ELF-1 (cell line): ENCODE data around the gene ZNF835.

Experiments used
- DNase-seq: peaks from one replicate; pipeline ENCODE4 v3.0.0-alpha.2; 2016; ENCODE audit warnings: low read depth, low spot score

ZNF835 gene

DNA sequence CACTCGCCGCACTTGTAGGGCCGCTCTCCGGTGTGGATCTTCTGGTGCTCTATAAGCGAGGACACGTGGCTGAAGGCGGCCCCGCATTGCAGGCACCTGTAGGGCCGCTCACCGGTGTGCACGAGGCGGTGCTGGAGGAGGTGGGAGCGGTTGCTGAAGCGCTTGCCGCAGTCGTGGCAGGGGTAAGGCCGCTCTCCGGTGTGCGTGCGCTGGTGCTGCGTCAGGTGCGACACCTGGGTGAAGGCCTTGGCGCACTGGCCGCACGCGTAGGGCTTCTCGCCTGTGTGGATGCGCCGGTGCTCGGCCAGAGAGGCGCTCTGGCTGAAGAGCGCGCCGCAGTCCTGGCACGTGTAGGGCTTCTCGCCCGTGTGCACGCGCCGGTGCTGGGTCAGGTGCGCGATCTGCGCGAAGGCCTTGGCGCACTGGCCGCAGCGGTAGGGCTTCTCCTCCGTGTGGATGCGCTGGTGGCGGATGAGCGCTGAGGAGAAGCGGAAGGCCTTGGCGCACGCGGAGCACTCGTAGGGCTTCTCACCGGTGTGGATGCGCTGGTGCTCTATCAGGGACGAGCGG is 7.5 kb downstream of the ZNF835 start:
- no peak for DNase-seq

DNA sequence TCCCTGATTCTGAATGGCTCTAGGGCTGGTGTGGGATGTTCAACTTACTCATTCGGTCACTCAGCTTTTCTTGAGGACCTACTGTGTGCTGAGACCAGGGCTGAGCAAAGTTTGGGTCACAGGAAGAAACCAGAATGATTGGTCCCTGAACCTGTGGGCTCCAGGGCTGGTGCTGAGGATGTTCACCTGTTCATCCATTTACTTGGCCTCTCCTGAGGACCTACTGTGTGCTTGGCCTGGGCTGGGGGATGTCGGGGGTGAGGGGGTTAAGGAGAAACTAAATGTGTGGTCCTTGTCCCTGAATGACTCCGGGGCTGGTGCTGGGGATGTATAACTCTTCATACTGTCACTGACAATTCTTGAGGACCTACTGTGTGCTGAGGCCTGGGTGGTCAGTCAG is 10.3 kb downstream of the ZNF835 start:
- no peak for DNase-seq

DNA sequence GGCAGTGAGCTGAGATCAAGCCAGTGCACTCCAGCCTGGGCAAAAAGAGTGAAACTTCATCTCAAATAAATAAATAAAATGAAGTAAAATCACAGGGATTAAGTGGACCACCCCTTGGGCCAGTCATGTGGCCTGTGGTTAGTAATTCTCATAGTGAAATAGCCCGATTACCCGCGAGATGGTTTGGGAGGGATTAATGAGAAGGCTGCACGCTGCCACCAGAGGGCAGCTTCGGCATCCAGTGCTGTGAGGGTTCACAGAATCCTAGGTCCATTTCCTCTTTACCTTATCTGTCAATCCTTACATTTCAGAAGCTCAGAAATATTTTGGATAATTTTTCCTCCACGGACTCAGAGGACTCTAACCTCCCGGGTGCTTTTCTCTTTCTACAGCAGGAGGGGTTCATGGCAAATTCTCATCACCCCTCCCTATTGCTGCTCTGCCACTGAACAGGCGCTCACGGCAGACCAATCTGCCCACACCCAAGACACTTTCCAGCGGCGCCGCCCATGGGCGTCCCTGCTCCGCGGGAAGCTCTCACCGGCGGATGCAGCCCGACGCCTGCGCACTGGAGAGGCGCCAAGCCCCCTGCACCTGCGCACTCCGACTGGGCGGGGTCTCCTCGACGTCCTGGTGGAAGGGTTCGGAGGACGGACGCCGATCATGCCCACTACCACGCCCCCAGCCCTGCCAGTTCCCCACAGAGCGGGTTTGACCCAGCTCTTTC is 11.0 kb downstream of the ZNF835 start:
- DNase-seq: no peak

DNA sequence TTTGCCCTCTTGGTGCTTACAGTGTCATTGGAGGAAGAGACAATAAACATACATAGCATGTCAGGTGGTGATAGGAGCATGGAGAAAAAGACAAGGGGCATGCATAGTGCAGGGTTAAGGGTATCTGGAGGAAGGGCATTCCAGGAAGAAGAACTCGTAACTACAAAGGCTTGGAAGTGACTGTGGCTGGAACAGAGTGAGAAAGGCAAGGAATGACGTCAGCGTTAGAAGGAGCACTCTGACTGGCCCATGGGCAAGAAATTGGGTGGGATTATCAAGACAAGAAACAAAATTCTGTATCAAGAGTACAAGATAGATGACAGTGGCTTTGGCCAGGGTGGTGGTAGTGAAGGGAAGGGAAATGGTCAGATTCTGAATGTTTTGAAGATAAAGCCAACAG is 17.4 kb downstream of the ZNF835 start:
- no peak for DNase-seq

DNA sequence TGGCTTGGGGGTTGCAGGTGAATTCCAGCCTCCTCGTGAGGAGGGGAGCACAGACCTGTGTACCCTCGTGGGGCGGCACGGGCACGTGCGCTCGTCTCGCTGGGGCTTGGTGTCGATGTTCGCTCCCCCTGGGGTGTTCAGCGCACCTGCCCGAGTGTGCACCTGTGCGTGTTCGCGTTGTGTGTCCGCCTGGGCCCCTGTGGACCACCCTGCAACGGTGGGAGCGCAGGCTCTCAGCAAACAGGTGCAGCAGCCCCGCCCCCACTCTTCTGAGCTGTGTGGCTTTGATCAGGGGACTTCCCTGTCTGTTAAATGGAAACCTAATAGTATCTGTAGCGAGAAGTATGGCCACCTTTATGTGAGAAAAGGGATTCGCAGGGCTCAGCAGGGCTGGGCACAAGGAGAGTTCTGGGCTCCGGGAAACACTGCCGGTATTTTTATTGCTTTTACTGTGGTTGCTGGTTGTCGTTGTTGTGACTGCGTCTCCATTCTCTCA is 28.0 kb downstream of the ZNF835 start:
- no peak for DNase-seq

DNA sequence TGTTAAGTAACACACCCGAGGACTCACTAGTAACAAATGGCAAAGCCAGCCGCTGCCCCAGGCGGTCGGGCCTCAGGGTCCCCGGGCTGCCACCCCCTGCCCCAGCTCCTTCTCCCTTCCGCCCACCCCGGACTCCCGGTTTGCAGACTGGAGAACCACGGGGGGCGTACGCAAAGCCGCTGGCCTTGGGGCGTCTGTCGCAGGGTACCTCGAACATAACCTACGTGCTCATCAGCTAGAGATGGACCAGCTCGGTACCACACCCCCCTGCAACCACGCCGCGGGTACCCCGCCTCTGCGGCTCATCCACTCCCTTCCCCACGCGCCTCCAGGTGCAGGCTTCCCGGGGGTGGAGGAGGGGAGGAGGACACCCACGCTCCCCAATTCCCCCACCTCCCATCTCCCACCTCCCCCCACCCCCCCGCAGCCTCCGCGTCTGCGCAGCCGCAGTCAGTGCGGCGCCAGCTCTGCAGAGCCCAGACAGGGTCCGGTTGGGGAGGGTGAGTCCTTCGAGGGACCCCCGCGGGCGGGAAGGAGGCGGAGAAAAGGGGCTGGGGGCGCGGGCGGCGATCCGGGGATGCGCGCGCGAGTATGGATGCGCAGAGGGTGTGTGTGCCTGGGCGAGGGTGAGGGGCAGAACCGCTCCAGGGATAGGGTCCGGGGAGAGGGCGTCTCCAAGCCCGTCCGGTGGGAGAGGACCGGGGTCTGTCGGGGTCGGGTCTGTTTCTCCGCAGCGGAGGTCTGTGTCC is 28.7 kb downstream of the ZNF835 start, which contains the start of gene SMIM17:
Gene SMIM17 (plus strand): TSS at position 449 of the 749 bp plus-strand sequence. CDS start 2,509 bp downstream, outside the sequence.
- no peak for DNase-seq

DNA sequence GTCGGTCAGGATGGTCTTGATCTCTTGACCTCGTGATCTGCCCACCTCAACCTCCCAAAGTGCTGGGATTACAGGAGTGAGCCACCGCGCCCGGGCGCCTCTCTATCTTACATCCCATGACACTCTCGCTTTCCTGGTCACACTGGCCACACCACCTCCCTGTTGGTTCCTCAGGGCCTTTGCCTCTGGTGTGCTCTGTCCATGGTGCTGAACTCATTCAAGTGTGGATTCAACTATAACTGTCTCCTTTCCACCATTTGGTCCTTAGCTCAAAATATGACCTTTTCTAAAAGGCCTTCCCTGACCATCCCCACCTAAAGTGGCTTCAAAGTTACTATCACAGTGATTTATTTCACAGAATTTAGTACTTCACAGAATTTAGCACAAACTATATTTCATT is 32.3 kb downstream of the ZNF835 start:
- peak; percentile 7 for DNase-seq

DNA sequence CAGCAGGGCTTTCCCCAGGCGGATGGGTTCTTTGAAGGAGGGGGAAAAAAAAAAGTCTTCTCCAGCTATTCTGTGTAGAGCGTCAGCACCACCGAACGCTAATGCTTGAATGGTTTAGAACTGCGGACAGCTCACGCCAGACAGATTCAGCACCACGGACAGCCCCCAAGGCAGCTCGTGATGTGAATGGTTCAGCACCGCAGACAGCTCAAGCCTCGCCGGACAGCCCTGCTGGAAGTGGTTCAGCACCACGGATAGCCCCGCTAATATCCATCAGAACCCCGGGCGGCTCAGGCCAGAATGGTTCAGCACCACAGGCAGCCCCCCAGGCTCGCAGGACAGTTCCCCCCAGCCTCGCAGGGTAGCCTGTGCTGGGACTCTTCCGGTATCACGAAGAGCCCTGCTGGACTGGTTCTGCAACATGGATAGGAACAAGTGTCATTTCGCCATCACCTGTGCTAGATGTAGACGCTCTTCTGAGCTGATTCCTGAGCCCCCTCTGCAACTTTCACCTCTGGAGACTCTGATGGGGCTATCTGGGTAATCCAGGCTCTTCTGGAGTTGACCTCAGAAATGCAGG is 33.5 kb downstream of the ZNF835 start:
- peak; percentile 96 for DNase-seq

DNA sequence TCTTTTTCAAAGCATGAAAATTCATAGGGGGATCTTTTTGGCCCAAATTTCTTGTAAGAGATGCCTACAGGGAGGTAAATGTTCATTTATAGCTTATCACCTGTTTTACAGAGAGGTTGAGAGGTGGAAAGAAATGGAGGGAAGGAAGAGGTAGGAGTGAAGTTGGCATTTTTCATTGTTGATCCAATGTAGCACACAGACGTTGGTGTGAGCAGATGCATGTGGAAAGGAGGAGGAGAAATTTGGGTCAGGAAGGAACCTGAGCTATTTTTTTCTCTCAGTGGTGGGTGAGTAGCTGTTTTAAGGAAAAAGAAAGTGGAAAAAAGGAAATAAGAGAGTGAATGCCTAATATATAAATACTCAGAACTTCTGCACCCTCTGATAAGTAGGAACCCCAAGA is 38.5 kb downstream of the ZNF835 start:
- DNase-seq: no peak

DNA sequence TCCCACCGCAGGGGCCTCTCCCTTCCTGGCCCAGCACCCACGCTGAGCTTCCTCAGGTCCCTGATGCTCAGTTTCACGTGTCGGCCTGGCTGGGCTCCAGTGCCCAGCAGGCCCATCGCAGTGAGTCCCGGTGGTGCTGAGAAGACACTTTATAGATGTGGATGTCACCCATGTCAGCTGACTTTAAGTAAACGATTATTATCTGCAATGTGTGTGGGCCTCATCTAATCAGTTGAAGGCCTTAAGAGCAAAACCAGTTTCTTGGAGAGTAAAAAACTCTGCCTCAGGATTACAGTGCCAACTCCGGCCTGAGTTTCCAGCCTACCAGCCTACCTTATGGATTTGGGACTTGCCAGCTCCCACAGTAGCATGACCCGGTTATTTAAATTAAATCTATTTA is 45.8 kb downstream of the ZNF835 start:
- no peak for DNase-seq

DNA sequence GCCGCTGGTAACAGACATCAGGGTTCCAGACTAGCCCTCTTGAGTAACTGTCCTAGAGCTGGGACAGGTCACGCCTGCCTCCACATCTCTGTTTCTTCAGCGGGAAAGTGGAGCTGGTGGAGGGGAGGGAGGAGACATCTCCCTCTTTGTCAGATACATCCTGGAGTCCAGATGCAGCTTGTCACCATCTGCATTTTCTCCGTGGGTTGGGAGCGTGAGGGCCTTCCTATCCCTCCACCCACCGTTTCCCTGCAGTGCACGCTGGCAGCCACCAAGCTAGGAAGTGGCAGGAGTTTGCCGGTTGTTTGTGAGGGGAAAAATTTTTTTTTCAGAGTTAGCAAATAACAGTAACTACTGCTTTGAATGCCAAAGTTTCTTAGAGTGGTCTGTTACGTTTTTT is 48.6 kb downstream of the ZNF835 start:
- DNase-seq: no peak

DNA sequence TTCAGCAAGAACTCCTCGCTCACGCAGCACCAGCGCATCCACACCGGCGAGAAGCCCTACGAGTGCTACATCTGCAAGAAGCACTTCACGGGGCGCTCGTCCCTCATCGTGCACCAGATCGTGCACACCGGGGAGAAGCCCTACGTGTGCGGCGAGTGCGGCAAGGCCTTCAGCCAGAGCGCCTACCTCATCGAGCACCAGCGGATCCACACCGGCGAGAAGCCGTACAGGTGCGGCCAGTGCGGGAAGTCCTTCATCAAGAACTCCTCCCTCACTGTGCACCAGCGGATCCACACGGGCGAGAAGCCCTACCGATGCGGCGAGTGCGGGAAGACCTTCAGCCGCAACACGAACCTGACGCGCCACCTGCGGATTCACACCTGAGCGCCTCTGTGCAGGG is 49.2 kb downstream of the ZNF835 start:
- DNase-seq: no peak

DNA sequence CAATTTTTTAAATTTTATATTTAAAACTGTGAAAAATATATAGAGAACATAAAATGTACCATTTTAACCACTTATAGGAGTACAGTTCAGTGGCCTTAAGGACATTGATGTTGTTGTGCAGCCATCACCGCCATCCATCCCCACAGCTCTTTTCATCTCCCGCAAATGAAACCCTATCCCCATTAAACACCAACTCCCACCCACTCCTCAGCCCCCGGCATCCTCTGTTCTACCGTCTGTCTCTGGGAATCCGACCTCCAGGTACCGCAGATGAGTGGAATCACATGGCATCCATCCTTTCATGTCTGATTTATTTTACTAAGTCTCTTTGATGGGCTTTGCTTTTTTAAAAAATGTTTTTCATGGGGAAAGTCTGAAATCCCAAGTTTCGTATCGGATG is 52.4 kb downstream of the ZNF835 start:
- DNase-seq: no peak

DNA sequence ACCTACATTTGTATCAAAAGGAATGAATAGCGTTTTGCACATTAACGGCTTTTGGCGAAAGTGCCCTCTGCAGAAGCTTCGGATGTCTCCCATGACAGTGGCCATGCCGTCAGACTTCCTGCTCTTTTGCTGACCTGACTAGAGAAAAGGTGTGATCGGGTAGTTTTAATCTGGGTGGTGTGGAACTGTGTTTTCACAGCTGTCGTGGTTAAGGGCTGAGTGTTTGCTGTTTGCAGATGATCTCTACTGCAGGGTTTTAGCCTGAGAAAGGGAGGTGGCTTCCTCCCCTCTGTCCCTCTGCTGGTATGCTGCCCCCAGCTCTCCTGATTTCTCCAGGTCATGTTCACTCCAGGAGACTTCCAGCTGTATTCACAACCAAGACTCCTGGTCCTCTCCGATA is 54.0 kb downstream of the ZNF835 start:
- no peak for DNase-seq

DNA sequence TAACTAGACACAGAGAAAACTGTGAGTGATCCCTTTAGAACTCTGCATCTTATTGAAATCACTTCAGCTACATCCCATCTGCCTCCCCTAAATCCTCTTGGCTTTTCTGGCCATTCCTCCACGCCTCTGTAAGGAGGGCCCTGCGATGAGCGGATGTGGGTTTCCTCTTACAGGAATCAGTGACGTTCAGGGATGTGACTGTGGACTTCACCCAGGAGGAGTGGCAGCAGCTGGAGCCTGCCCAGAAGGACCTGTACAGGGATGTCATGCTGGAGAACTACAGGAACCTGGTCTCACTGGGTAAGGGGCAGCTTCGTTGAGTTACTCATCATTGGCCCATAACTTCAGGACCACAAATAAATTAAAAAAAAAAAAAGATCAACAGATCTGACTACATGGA is 57.9 kb downstream of the ZNF835 start:
- DNase-seq: no peak

DNA sequence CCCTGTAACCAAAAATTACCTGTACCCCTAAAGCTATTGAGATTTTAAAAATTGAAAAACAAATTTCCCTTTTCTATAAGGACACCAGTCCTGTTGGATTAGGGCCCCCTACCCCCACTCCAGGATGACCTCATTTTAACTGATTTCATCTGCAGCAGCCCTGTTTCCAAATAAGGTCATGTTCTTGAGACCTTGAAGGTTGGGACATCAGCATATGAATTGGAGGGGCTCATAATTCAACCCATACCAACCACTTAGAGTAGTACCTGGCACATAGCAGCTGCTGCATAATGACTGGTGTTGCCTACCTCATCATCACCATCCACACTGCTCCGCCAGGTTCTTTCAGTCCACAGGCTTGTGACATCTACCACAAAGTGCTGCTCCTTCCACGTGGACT is 58.8 kb downstream of the ZNF835 start:
- no peak for DNase-seq
